GM13976 (cell line): ENCODE data around the gene KLHL21.

Experiments
- DNase-seq: peaks from one replicate; pipeline ENCODE4 v3.0.0; 2012; ENCODE audit warnings: low spot score
- in situ Hi-C: fragments of 300-500 bp; cut with MboI; formaldehyde crosslinking; loops from one replicate; pipeline ENCODE4 v1.12.0; 2022; ENCODE audit warnings: low sequenced_read_pairs, mixed read lengths, inconsistent platforms; ENCODE audit not compliant: unreplicated experiment
- TF ChIP-seq, protein P1 (sequence below): IDR thresholded peaks from 2 replicates; pipeline ENCODE4 v1.5.1; 2012; ENCODE audit warnings: borderline replicate concordance, mild to moderate bottlenecking; ENCODE audit not compliant: insufficient read depth; ENCODE audit errors: extremely low read depth, missing control alignments, control extremely low read depth

The KLHL21 gene

DNA sequence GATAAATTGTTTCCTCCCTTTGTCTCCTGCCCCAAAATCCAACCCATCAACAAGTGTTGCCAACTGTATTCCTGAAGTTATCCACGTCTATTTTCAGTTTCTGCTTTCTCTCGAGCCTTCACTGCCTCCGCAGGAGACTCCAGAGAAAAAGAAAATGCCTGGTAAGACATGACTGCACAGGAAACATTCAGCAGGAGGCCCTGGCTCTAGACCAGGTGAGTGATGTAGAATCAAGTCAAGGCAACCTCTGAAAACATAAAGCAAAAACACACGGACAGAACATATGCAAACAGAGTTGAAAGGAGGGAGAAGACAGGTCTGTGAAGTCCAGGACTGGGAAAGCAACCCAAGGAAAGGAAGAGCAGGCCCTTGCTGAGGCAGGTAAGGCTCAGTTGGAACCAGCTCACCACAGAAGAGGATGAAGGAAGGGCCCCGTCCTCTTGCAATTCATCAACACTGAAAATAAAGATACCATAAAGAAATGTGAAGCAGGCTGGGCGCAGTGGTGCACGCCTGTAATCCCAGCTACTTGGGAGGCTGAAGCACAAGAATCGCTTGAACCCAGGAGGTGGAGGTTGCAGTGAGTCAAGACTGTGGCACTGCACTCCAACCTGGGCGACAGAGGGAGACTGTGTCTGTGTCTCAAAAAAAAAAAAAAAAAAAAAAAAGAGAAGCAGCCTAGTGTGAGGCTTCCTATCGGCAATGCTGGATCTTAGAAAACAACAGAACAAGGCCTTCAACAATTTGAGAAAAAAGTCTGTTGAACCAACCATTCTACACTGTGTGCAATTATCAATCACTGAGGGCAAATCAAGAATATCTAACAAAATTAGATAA, 57.2 kb downstream of the KLHL21 start:
- in situ Hi-C loops, result no loop called here
- DNase-seq, result no peak
- TF ChIP-seq, protein P1, sequence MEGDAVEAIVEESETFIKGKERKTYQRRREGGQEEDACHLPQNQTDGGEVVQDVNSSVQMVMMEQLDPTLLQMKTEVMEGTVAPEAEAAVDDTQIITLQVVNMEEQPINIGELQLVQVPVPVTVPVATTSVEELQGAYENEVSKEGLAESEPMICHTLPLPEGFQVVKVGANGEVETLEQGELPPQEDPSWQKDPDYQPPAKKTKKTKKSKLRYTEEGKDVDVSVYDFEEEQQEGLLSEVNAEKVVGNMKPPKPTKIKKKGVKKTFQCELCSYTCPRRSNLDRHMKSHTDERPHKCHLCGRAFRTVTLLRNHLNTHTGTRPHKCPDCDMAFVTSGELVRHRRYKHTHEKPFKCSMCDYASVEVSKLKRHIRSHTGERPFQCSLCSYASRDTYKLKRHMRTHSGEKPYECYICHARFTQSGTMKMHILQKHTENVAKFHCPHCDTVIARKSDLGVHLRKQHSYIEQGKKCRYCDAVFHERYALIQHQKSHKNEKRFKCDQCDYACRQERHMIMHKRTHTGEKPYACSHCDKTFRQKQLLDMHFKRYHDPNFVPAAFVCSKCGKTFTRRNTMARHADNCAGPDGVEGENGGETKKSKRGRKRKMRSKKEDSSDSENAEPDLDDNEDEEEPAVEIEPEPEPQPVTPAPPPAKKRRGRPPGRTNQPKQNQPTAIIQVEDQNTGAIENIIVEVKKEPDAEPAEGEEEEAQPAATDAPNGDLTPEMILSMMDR, result no peak

DNA sequence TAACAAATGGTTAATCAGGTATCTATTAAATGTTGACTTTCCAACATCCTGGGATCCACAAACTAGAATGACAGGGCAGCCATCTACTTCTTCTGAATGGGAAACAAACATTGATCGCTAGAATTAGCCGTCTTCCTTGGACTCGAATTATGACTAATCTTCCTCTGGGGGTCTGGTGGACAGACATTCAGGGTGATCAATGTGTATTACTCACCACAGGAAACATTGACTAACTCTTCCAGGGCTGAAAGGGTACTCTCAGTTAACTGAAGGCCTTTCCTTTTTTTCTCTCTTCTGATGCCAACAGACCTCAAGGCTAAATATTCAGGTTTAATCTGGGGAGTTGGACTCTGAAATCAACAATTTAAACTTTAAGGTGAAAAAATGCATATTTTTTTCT, 57.8 kb downstream of the KLHL21 start:
- in situ Hi-C loops, result no loop called here
- TF ChIP-seq, protein P1, result no peak
- DNase-seq, result no peak
